GM13976 (cell line): ENCODE measurements around the gene ANKMY1.

Experiments used
- DNase-seq: peaks from one replicate; pipeline ENCODE4 v3.0.0; 2012; ENCODE audit warnings: low spot score
- in situ Hi-C: fragments of 300-500 bp; cut with MboI; formaldehyde crosslinking; loops from one replicate; pipeline ENCODE4 v1.12.0; 2022; ENCODE audit warnings: low sequenced_read_pairs, mixed read lengths, inconsistent platforms; ENCODE audit not compliant: unreplicated experiment
- TF ChIP-seq, protein P1 (sequence below): IDR thresholded peaks from 2 replicates; pipeline ENCODE4 v1.5.1; 2012; ENCODE audit warnings: borderline replicate concordance, mild to moderate bottlenecking; ENCODE audit not compliant: insufficient read depth; ENCODE audit errors: extremely low read depth, missing control alignments, control extremely low read depth

ANKMY1 gene

GRCh38 chr2:240585681-240586197 is 28.0 kb upstream of the ANKMY1 start:
- no peak for DNase-seq
- in situ Hi-C loops, result no loop called here
- TF ChIP-seq, protein P1, sequence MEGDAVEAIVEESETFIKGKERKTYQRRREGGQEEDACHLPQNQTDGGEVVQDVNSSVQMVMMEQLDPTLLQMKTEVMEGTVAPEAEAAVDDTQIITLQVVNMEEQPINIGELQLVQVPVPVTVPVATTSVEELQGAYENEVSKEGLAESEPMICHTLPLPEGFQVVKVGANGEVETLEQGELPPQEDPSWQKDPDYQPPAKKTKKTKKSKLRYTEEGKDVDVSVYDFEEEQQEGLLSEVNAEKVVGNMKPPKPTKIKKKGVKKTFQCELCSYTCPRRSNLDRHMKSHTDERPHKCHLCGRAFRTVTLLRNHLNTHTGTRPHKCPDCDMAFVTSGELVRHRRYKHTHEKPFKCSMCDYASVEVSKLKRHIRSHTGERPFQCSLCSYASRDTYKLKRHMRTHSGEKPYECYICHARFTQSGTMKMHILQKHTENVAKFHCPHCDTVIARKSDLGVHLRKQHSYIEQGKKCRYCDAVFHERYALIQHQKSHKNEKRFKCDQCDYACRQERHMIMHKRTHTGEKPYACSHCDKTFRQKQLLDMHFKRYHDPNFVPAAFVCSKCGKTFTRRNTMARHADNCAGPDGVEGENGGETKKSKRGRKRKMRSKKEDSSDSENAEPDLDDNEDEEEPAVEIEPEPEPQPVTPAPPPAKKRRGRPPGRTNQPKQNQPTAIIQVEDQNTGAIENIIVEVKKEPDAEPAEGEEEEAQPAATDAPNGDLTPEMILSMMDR, result no peak

GRCh38 chr2:240585101-240585500 is 27.3 kb upstream of the ANKMY1 start:
- in situ Hi-C loops, result no loop called here
- TF ChIP-seq, protein P1, result no peak
- no peak for DNase-seq

- TF ChIP-seq, protein P1, result no peak
- peak; percentile 82 for DNase-seq
- in situ Hi-C loops, result no loop called here
Observed at GRCh38 chr2:240584486-240585031, 26.8 kb upstream of the ANKMY1 start.

DNA sequence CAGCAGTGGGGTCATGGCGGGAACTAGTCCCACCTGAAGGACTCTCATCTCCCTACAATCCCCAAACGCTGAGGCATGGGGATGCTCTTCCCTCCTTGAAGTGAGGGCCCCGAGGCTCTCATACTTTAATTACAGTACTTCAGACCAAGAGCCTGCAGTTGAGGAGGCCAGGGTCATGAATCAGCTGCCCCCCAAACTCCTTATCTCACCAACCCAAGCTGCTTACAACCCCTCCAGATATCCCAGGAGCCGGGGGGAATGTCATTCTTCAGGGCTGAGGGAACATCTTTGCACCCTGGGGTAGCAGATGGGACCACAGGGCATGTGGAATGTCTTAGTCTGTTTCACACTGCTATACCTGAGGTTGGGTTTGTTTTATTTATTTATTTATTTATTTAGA is 26.0 kb upstream of the ANKMY1 start:
- DNase-seq, result no peak
- TF ChIP-seq, protein P1, result no peak
- in situ Hi-C loops, result no loop called here

- TF ChIP-seq, protein P1, result no peak
- no peak for DNase-seq
- in situ Hi-C loops, result no loop called here
Observed at GRCh38 chr2:240582781-240583180, 25.0 kb upstream of the ANKMY1 start.

DNA sequence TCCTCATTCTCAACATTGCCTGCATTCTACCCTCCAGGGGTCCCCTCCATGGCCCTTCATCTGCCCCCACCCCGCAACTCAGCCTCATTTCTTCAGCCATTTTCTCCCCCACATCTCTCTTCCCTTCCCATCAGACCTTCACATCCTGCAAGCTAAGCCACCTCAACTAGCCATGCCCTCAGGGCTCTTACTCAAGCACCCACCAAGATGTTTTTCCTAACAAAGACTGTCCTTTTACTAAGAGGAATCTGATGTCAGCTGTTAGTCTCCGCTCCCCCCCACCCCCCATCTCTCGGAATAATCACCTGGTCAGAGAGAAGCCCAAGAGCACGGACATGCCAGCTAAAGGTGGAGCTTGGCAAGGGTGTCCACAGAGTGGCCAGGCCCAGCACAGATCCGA is 24.0 kb upstream of the ANKMY1 start:
- DNase-seq, result no peak
- in situ Hi-C loops, result no loop called here

More for the DNA sequence above, 24.0 kb upstream of the ANKMY1 start:
- TF ChIP-seq, protein P1, result no peak
